CD14-positive monocyte (primary cell): ENCODE results near the gene LAMB4. TPM values are rescaled to one million over a fixed set of nuclear protein-coding genes. Genes with fewer than 3 reads are reported as not detected.

Source experiments
- DNase-seq, 3 donors: peaks; one replicate each; pipeline ENCODE4 v3.0.0-alpha.2; 2011 to 2022
- H2AFZ ChIP-seq: 2 replicates; pipeline ENCODE4 v1.6.0; 2012; ENCODE audit warnings: mild to moderate bottlenecking, low read depth, low read length, inconsistent platforms; ENCODE audit not compliant: insufficient read depth, poor library complexity, severe bottlenecking
- H3K27ac ChIP-seq, 2 donors: 1 replicate in 1 of 2; 2 replicates in 1 of 2; pipeline ENCODE4 v1.5.1; 2012 to 2013; ENCODE audit warnings: low read length in 2 of 2, control low read depth in 1 of 2, inconsistent platforms in 1 of 2, low read depth in 1 of 2, mild to moderate bottlenecking in 1 of 2
- H3K27me3 ChIP-seq, 2 donors: one replicate each; pipeline versions ENCODE4 v1.6.0 to v1.6.1; 2011 to 2013; ENCODE audit warnings: low read length in 2 of 2; ENCODE audit not compliant: control insufficient read depth in 2 of 2, insufficient read depth in 2 of 2
- H3K36me3 ChIP-seq, 2 donors: replicated peaks in 1 of 2; 1 replicate in 1 of 2; 2 replicates in 1 of 2; pipeline versions ENCODE4 v1.5.1 to v1.6.1; 2012 to 2013; ENCODE audit warnings: low read length in 2 of 2, control low read depth in 1 of 2, inconsistent platforms in 1 of 2, mild to moderate bottlenecking in 1 of 2; ENCODE audit not compliant: insufficient read depth in 2 of 2, control insufficient read depth in 1 of 2
- H3K4me1 ChIP-seq, 2 donors: 1 replicate in 1 of 2; 2 replicates in 1 of 2; pipeline versions ENCODE4 v1.5.1 to v1.6.1; 2012 to 2013; ENCODE audit warnings: low read length in 2 of 2, control low read depth in 1 of 2, inconsistent platforms in 1 of 2, mild to moderate bottlenecking in 1 of 2, moderate library complexity in 1 of 2; ENCODE audit not compliant: insufficient read depth in 2 of 2, control insufficient read depth in 1 of 2
- H3K4me2 ChIP-seq: replicated peaks from 2 replicates; pipeline ENCODE3; 2012; ENCODE audit warnings: low read length, moderate library complexity, mild to moderate bottlenecking; ENCODE audit not compliant: poor library complexity, severe bottlenecking; ENCODE audit errors: extremely low read depth
- H3K4me3 ChIP-seq, 3 experiments: fragments of 200-600 bp in 1 of 3; sonication (generic) in 1 of 3; replicated peaks in 1 of 3; 1 replicate in 2 of 3; 2 replicates in 1 of 3; pipeline ENCODE4 v1.5.1; 2011 to 2013; ENCODE audit warnings: low read length in 3 of 3, mild to moderate bottlenecking in 3 of 3, control low read depth in 2 of 3, low read depth in 2 of 3, inconsistent platforms in 1 of 3, moderate library complexity in 1 of 3
- H3K79me2 ChIP-seq: 2 replicates; pipeline ENCODE4 v1.6.0; 2012; ENCODE audit warnings: mild to moderate bottlenecking, control low read depth, inconsistent platforms, low read length, moderate library complexity; ENCODE audit not compliant: insufficient read depth
- H3K9ac ChIP-seq: 2 replicates; pipeline ENCODE4 v1.6.0; 2017; ENCODE audit warnings: low read length, mild to moderate bottlenecking; ENCODE audit not compliant: insufficient read depth, poor library complexity, severe bottlenecking
- H3K9me3 ChIP-seq, 2 donors: replicated peaks in 1 of 2; 1 replicate in 1 of 2; 2 replicates in 1 of 2; pipeline versions ENCODE4 v1.5.1 to v1.6.1; 2012 to 2013; ENCODE audit warnings: low read length in 2 of 2, control low read depth in 1 of 2; ENCODE audit not compliant: control insufficient read depth in 1 of 2, insufficient read depth in 1 of 2
- H4K20me1 ChIP-seq: 2 replicates; pipeline ENCODE4 v1.6.0; 2012; ENCODE audit warnings: mild to moderate bottlenecking, low read length, control low read depth, moderate library complexity; ENCODE audit not compliant: insufficient read depth
- H3K27ac Mint-ChIP-seq, 7 donors: one replicate each; pipeline ENCODE4 v1.8.0; 2020; ENCODE audit warnings: mild to moderate bottlenecking in 7 of 7, mixed read lengths in 7 of 7, moderate library complexity in 6 of 7, inconsistent platforms in 2 of 7
- H3K27me3 Mint-ChIP-seq, 3 donors: one replicate each; pipeline ENCODE4 v1.8.0; 2021 to 2022; ENCODE audit warnings: low read depth in 3 of 3, mild to moderate bottlenecking in 3 of 3, mixed read lengths in 3 of 3, moderate library complexity in 3 of 3, inconsistent platforms in 1 of 3
- H3K36me3 Mint-ChIP-seq, 2 donors: one replicate each; pipeline ENCODE4 v1.8.0; 2020; ENCODE audit warnings: mixed read lengths in 2 of 2, inconsistent platforms in 1 of 2, mild to moderate bottlenecking in 1 of 2
- H3K4me1 Mint-ChIP-seq: one replicate; pipeline ENCODE4 v1.8.0; 2020; ENCODE audit warnings: mild to moderate bottlenecking, mixed read lengths
- H3K4me3 Mint-ChIP-seq, 2 donors: one replicate each; pipeline ENCODE4 v1.8.0; 2020; ENCODE audit warnings: mild to moderate bottlenecking in 2 of 2, mixed read lengths in 2 of 2, moderate library complexity in 1 of 2
- H3K9me3 Mint-ChIP-seq, 7 donors: one replicate each; pipeline ENCODE4 v1.8.0; 2020 to 2022; ENCODE audit warnings: mixed read lengths in 7 of 7, mild to moderate bottlenecking in 6 of 7, moderate library complexity in 6 of 7, inconsistent platforms in 2 of 7
- CTCF ChIP-seq: fragments of 200-600 bp; IDR thresholded peaks from one replicate; pipeline ENCODE4 v1.8.0; 2022; ENCODE audit warnings: antibody characterized with exemption, mild to moderate bottlenecking
- WGBS: methylation state at CpG from one replicate; pipeline ENCODE4 v1.1.5; 2013; ENCODE audit warnings: missing lambda C conversion rate; ENCODE audit not compliant: insufficient coverage; 5-methylcytosine and 5-hydroxymethylcytosine counted together
- intact Hi-C, 2 donors: fragments of 100-400 bp; cut with micrococcal nuclease; formaldehyde crosslinking; loops; one replicate each; pipeline versions ENCODE4 v1.15.0 to v1.15.1; 2023
- polyA plus RNA-seq, 3 donors: library from polyadenylated mRNA; depleted of rRNA in 1 of 3; unstranded in 2 of 3; stranded (reverse) in 1 of 3; fragments of 300-500 nt in 2 of 3; fragments of >200 nt in 1 of 3; fragmentation: Illumina TruSeq in 2 of 3; gene quantifications; 1 replicate in 2 of 3; 2 replicates in 1 of 3; pipeline ENCODE4 v1.2.3, GENCODE V29; 2012 to 2021

The LAMB4 gene
- polyA plus RNA-seq, 3 donors = not detected

GRCh38 chr7:108083980-108084379, 46.2 kb downstream of the LAMB4 start:
- Histone ChIP-seq H3K79me2 (no peaks in the 10 kb centered on the region), H2AFZ (no peak overlapping the region), H4K20me1 (no peaks in the 10 kb centered on the region), H3K36me3 (no peaks in the 10 kb centered on the region), H3K4me2 (no peak overlapping the region), H3K4me1 (no peaks in the 10 kb centered on the region), H3K9ac (no peak overlapping the region), H3K9me3 (peaks cover 0 to 3% of the 10 kb centered on the region in 2 donors), H3K4me3 (no peak overlapping the region), H3K27ac (no peak overlapping the region), H3K27me3 (no peaks in the 10 kb centered on the region)
- DNase-seq = no peak
- Mint-ChIP-seq H3K9me3 (peaks cover 3 to 9% (median 5%) of the 10 kb centered on the region in 7 donors), H3K36me3 (no peaks in the 10 kb centered on the region), H3K27me3 (peaks cover 0 to 3% (median 0%) of the 10 kb centered on the region in 3 donors), H3K4me3 (no peak overlapping the region), H3K4me1 (peaks cover 3% of the 10 kb centered on the region), H3K27ac (no peak overlapping the region)
- 100% methylated on average over 1 of the region's 1 CpG for WGBS
- intact Hi-C loops = no loop called here
- TF ChIP-seq CTCF = no peak

- Mint-ChIP-seq H3K4me3 (no peak overlapping the region), H3K27me3 (peaks cover 0 to 3% (median 0%) of the 10 kb centered on the region in 3 donors), H3K9me3 (peaks cover 3 to 11% (median 5%) of the 10 kb centered on the region in 7 donors), H3K4me1 (peaks cover 3% of the 10 kb centered on the region), H3K36me3 (no peaks in the 10 kb centered on the region), H3K27ac (no peak overlapping the region)
- Histone ChIP-seq H3K9me3 (peaks cover 0 to 3% of the 10 kb centered on the region in 2 donors), H2AFZ (no peak overlapping the region), H3K4me2 (no peak overlapping the region), H3K36me3 (no peaks in the 10 kb centered on the region), H3K4me3 (no peak overlapping the region), H3K27ac (no peak overlapping the region), H3K9ac (no peak overlapping the region), H4K20me1 (no peaks in the 10 kb centered on the region), H3K4me1 (no peaks in the 10 kb centered on the region), H3K27me3 (no peaks in the 10 kb centered on the region), H3K79me2 (no peaks in the 10 kb centered on the region)
- no peak for DNase-seq
- intact Hi-C loops = no loop called here
- TF ChIP-seq CTCF = no peak
- WGBS = 100% methylated on average over 1 of the region's 9 CpGs
Observed at GRCh38 chr7:108079648-108080591, 50.2 kb downstream of the LAMB4 start.
